ENCODE results near the gene ADCY5.
"Not testable (repeated sequence)": the region's sequence is repeated elsewhere in the genome, so short reads cannot be mapped to it uniquely, and the experiment has no call there.

The ADCY5 gene

GRCh38 chr3:123448536-123449101, at the start of gene ADCY5:
Gene ADCY5, minus strand, starts transcription at chr3:123449090. Its CDS starts 545 bp downstream, at chr3:123448545.
- FAIRE-seq, result no peak

GRCh38 chr3:123493912-123494311, 45.0 kb upstream of the ADCY5 start:
- no peak for FAIRE-seq

- FAIRE-seq, result no peak
Observed at GRCh38 chr3:123491966-123492587, 43.2 kb upstream of the ADCY5 start.

- FAIRE-seq, result no peak
Observed at GRCh38 chr3:123489400-123490004, 40.6 kb upstream of the ADCY5 start.

DNA sequence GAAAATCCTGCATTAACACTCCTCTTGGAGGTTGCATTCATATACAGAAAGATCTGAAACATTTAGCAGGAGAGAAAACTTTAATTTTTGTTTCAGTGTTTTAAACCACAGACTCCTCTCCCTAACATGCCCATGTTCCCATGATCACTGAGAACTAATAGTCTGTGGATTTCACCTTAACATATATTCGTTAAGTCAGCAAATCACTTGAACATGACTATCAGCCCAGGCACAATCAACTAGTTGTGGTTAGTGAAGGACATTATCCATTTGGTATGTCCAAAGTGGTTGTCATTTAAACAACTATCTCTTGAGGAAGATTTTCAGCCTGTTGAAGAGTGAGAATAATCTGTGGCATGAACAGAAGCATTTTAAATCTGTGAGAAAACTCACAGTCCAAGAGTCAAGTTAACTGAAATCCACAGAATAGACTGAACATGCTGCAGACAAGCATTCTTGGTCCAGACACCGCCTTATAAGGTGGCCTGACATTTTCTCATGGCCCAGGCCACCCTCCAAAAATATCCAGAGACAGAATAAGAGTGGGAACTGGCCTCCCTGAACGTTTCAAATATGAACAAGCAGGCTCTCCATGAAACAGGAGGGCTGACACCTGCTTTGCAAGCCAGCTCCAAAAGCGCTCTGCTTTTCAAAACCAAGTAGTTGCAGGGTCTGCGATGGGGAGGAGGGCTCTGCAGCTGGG, 39.9 kb upstream of the ADCY5 start:
- FAIRE-seq, result no peak

GRCh38 chr3:123487063-123487462, 38.2 kb upstream of the ADCY5 start:
- FAIRE-seq, result not testable (repeated sequence)

- no peak for FAIRE-seq
Observed at GRCh38 chr3:123486460-123486859, 37.6 kb upstream of the ADCY5 start.

GRCh38 chr3:123485551-123485950, 36.7 kb upstream of the ADCY5 start:
- FAIRE-seq, result no peak

GRCh38 chr3:123483146-123483545, 34.3 kb upstream of the ADCY5 start:
- no peak for FAIRE-seq

- FAIRE-seq, result no peak
Observed at GRCh38 chr3:123481722-123482457, 33.0 kb upstream of the ADCY5 start.

DNA sequence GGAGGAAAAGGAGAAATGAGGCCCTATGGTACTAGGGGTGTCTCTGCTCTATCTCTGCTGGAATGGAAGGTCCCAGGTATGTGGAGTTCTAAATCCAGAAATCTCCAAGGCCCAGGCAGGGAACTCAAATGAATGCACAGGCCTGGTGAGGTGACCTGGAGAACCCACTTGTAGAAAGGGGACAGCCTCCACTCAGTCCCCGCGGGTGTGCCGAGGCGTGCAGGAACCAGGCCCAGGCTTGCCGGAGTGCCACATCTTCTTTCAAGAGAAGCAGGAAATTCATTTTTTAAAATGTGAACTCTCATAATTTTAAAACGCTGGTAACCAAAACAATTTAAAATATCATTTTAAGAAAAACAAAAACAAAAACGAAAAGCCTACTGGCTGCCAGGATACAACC, 32.2 kb upstream of the ADCY5 start:
- FAIRE-seq, result no peak

- FAIRE-seq, result no peak
Observed at GRCh38 chr3:123480428-123480827, 31.5 kb upstream of the ADCY5 start.

GRCh38 chr3:123479891-123480290, 31.0 kb upstream of the ADCY5 start:
- no peak for FAIRE-seq

- FAIRE-seq, result no peak
Observed at GRCh38 chr3:123478314-123478713, 29.4 kb upstream of the ADCY5 start.

GRCh38 chr3:123476967-123477750, 28.3 kb upstream of the ADCY5 start:
- no peak for FAIRE-seq

- FAIRE-seq, result no peak
Observed at GRCh38 chr3:123475786-123476185, 26.9 kb upstream of the ADCY5 start.

DNA sequence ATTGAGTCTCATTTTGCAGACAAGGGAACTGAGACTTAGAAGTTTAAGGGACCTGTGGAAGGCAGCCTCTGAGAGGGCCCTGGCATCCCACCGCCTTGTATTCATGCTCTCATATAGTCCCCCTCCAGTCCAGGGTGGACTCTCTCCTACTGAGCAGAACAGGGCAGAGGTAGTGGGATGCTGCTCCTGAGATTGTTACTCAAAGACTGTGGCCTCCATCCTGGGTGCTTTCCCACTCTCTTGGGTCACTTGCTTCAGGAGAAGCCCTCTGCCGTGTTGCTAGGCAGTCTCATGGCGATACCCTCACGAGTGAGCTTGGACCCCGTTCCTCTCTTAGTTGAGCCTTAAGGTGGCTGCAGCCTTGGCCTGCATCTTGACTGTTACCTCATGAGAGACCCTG, 22.2 kb upstream of the ADCY5 start:
- FAIRE-seq, result no peak

DNA sequence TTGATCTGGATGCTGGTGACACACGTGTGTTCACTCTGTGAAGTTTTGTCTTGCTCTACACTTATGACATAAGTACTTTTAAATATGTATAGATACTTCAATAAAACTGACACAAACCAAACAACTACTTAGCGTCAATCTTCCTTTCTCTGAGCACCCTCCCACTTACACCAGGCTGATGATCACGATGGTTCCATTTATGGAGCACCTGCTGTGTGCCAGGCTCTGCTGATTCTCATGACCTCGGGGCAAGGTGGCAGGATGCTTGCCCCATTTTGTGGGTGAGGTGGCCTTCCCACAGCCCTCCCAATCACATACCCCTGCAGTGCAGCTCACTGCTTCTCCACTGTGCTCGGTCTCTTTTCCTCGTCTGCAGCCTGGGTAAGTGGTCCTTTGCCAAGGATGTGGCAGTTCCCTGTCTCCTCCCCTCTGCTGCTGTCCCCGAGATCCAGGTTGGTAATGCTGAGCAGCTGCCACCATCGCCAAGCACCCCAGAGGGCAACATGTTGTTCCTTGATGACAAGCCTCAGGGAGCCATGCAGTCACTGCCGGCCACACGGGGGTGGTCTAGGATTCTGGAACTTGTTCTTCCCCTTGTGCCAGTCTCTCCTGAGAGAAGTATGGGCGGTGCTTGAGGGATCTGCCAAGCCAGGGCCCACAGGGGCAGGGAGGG, 20.6 kb upstream of the ADCY5 start:
- no peak for FAIRE-seq

GRCh38 chr3:123467046-123467445, 18.2 kb upstream of the ADCY5 start:
- FAIRE-seq, result no peak

GRCh38 chr3:123464211-123464610, 15.3 kb upstream of the ADCY5 start:
- no peak for FAIRE-seq

DNA sequence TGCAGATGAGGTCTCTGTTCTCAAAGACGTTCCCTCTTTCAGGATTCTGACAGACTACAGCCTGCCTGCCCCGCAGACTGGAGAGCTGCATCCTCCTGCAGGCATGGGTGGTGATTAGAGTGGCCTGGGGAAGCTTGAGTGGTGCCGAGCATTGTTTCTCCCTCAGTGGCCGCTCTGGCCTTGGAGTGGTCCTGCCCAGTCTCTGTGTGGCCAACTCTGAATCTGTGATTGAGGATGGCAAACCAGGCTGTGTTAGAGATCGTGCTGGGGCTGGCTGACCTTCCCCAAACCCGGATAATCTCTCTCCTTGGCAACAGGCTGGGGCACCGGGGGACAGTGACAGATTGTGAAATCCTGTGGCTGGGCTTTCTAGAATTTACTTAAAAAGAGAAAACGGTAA, 11.0 kb upstream of the ADCY5 start:
- FAIRE-seq, result no peak

GRCh38 chr3:123458255-123458654, 9.4 kb upstream of the ADCY5 start:
- no peak for FAIRE-seq
